Islet precursor cell (in vitro differentiated cells): ENCODE data around the gene CTDSP2.
A peak's percentile ranks its signal among the peaks of the same experiment; 100 is the strongest.
"Not testable (repeated sequence)": the region's sequence is repeated elsewhere in the genome, so short reads cannot be mapped to it uniquely, and the experiment has no call there.

Source experiments
- DNase-seq: peaks from one replicate; pipeline ENCODE4 v3.0.0-alpha.2; 2018

The CTDSP2 gene

GRCh38 chr12:57881035-57881434 lies 34.5 kb upstream of the CTDSP2 start:
- DNase-seq = not testable (repeated sequence)

- no peak for DNase-seq
These were observed 31.3 kb upstream of the CTDSP2 start for GRCh38 chr12:57877876-57878275.

GRCh38 chr12:57875753-57876547 lies 29.4 kb upstream of the CTDSP2 start:
- no peak for DNase-seq

GRCh38 chr12:57874166-57875108 lies 27.9 kb upstream of the CTDSP2 start:
- no peak for DNase-seq

- no peak for DNase-seq
These were observed 25.8 kb upstream of the CTDSP2 start for GRCh38 chr12:57872362-57872761.

GRCh38 chr12:57869927-57870318 lies 23.4 kb upstream of the CTDSP2 start:
- DNase-seq = no peak

GRCh38 chr12:57869298-57869926 lies 22.9 kb upstream of the CTDSP2 start:
- no peak for DNase-seq

- no peak for DNase-seq
These were observed 22.3 kb upstream of the CTDSP2 start for GRCh38 chr12:57868851-57869268.

- no peak for DNase-seq
These were observed 21.7 kb upstream of the CTDSP2 start for GRCh38 chr12:57868221-57868620.

- no peak for DNase-seq
These were observed 19.9 kb upstream of the CTDSP2 start for GRCh38 chr12:57866308-57867019.

- DNase-seq = peak; percentile 90
These were observed 18.7 kb upstream of the CTDSP2 start for GRCh38 chr12:57865084-57865751.

- no peak for DNase-seq
These were observed 18.0 kb upstream of the CTDSP2 start for GRCh38 chr12:57864442-57865083.

GRCh38 chr12:57863676-57864075 lies 17.1 kb upstream of the CTDSP2 start:
- DNase-seq = no peak

- no peak for DNase-seq
These were observed 15.4 kb upstream of the CTDSP2 start for GRCh38 chr12:57861967-57862366.

- not testable (repeated sequence) for DNase-seq
These were observed 14.4 kb upstream of the CTDSP2 start for GRCh38 chr12:57860883-57861282.

- DNase-seq = no peak
These were observed 12.6 kb upstream of the CTDSP2 start for GRCh38 chr12:57859121-57859520.

- not testable (repeated sequence) for DNase-seq
These were observed 11.6 kb upstream of the CTDSP2 start for GRCh38 chr12:57858123-57858522.

GRCh38 chr12:57854965-57855364 lies 8.4 kb upstream of the CTDSP2 start:
- DNase-seq = no peak

- no peak for DNase-seq
These were observed 7.5 kb upstream of the CTDSP2 start for GRCh38 chr12:57853864-57854556.

- DNase-seq = peak; percentile 80
These were observed 6.3 kb upstream of the CTDSP2 start for GRCh38 chr12:57852620-57853500.
